GM12873 (cell line): ENCODE results near the gene C3orf52.

Experiments used
- TF ChIP-seq, protein P1 (sequence below): IDR thresholded peaks from 2 replicates; pipeline ENCODE4 v1.5.1; 2012; ENCODE audit warnings: low read depth, mild to moderate bottlenecking, moderate library complexity, low read length, control low read depth; ENCODE audit not compliant: insufficient read depth; ENCODE audit errors: missing control alignments

The C3orf52 gene

DNA sequence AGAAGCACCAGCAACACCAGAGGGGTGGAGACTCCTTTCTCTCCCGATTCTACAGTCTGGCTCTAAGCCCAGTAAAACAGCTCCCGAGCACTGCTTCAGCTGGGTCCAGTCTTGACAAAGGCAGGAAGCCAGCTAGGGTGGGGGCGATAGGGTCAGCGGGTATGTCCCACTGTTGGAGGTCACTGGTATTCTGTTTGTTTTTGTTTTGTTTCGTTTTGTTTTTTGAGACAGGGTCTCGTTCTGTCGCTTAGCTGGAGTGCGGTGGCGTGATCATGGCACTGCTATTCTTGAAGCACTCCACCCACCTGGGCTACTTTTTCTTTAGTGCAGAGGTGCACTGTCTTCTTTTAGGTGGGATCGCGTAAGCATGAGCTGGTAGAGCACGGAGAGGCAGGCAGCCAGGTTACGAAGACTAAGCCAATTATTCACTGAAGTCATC is 30.6 kb downstream of the C3orf52 start:
- TF ChIP-seq, protein P1, sequence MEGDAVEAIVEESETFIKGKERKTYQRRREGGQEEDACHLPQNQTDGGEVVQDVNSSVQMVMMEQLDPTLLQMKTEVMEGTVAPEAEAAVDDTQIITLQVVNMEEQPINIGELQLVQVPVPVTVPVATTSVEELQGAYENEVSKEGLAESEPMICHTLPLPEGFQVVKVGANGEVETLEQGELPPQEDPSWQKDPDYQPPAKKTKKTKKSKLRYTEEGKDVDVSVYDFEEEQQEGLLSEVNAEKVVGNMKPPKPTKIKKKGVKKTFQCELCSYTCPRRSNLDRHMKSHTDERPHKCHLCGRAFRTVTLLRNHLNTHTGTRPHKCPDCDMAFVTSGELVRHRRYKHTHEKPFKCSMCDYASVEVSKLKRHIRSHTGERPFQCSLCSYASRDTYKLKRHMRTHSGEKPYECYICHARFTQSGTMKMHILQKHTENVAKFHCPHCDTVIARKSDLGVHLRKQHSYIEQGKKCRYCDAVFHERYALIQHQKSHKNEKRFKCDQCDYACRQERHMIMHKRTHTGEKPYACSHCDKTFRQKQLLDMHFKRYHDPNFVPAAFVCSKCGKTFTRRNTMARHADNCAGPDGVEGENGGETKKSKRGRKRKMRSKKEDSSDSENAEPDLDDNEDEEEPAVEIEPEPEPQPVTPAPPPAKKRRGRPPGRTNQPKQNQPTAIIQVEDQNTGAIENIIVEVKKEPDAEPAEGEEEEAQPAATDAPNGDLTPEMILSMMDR = no peak

DNA sequence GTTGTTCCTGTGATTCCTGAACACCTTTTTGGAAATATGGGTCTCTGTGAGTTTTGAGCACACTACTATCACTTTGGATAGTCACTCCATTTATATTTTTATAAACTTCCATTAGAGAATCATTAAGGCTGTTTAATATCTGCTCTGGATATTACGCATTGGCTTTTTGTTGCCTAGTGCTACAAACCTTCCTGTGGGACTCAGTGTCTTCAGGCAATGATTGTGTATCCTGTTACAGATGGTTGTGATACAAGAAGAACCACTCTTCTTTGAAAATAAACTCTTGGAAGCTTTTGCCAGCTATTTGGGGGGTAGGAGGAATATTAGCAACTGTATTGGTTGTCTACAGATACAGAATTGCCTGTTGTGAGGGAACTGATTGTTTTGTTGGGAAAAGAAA is 31.2 kb downstream of the C3orf52 start:
- TF ChIP-seq, protein P1 = no peak

DNA sequence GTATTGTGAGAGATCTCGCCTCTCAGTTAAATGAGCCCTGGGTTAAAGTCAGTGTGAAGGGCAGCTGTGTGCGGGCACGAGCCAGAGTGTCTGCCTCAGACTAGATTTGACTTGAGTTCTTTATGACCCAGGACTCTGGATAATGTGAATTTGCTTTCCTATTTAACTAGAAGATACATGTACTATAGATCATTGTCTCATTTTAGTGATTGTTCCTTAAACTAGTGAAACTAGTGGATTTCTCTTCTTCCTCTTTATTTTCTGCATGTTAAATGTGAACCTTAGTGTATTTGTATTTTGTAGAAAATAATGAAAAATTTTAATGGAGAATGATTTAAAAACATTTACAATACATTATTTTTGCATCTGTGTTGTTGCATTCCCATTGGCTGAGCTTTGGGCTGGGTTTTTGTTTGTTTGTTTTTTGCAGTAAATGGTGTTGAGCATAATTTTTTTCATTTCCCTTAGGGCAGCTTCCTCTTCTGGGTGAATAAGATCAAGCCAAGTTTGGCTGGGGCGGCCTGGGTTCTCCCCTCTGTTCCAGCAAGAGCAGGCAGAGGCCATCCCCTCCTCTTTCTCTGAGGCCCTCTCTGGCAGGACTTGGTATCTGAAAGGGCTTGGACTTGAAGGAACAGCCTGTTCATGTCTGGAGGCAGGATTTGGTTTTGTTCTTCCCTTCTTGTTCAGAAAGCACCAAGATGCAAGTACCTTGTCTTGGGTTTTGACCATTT is 31.8 kb downstream of the C3orf52 start:
- TF ChIP-seq, protein P1 = peak; percentile 49

DNA sequence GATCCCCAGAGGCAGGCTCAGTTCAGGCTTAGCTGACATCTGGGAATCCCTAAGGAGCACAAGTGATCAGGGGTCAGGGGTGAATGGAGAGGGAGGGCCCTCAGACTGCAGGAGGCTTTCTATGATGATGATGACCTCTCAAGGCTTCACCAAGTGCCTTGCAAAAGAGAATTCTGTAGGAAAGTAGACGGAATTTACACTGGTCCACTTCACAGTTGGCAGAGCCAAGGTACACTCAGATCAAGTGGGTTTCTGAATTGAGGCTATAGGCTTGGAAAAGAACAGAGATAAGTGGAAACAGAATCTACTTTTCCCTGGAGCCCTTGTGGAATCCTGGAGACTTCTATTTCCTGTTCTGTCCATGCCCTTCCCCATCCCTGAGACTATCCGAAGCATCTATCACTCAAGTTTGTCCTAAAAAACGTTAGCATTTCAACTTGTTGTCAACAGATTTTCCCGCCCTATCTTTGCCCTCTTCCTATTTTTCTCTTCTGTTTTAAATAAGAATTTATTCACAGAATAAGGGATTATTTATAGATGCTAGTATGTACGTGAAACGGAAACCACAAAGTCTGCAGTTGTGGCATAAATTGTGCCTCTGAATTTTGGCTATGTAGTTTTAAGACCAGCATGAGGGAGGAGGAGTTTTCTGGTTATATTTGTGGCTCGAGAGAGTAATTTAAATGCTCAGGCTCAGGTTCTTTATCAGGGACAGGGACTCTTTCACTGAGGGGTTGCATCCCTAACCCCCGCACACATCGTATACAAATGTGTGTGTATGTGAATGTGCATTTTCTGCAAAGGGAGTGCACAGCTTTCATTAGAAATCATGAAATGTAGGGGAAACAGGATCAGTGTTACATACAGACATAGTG is 34.0 kb downstream of the C3orf52 start:
- TF ChIP-seq, protein P1 = no peak

DNA sequence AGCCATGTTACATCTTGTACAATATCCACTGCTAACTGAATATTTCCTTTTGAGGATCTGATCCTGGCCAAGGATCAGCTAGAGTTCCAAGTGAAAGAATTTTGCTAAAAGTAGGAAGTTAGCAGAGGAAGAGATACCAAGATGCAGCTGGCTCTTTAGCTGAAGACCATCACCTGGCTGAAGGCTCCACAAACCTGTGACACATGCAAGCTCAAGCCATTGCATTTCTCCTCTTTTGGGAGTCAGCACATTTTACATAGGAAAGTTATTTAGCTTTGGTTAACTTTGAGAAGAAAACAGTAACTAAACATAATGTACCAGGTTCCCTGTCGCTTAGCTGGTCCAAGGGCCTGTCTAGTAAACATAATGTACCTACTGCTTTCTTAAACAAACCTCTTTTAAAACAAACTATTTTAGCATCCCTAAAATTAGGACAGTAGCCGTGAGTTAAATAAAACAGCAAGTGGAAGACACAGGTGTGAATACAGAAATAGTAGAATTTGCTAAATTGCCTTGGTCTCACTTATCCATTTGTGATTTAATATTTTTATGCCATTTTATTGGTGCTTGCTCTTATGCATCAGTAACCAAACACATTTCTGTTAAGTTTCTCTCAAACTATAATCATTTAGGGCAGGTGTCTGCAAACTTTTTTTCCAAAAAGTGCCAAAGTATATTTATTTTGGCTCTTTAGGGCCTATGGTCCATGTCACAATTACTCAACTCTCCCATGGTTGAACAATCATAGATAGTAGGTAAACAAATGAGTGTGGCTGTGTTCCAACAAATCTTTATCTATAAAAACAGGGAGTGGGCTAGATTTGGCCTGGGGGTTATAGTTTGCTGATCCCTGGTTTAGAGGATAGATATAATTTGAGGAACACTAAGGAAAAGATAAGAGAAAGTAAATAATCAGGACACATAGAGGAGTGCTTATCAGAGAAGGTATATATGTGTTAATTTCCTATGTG is 35.7 kb downstream of the C3orf52 start:
- TF ChIP-seq, protein P1 = no peak

DNA sequence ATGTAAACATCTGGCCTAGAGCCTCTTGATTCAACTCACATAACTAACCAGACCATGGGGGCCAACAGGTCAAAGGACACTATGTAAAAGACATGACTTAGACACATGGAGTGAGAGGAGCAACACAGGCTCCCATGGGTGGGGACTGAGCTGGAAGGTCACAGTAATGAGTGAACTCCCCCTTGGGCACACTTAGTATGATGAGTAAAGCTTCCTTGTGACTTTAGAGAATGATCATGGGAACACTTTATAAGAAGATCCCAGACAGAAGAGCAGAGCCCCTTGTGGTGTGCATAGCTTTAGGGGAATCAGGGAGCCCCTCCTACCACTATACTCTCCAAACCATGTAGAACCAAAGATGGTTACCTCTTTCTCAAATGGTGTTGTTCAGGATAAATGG is 36.7 kb downstream of the C3orf52 start:
- TF ChIP-seq, protein P1 = no peak
